ENCODE measurements around the gene PAX9. TPM values are rescaled to one million over a fixed set of nuclear protein-coding genes. Genes with fewer than 3 reads are reported as not detected.

The PAX9 gene
- total and polyA plus RNA-seq, 2 donors (not counting 1 experiment from before 2014, with no cell fraction given), result not detected

DNA sequence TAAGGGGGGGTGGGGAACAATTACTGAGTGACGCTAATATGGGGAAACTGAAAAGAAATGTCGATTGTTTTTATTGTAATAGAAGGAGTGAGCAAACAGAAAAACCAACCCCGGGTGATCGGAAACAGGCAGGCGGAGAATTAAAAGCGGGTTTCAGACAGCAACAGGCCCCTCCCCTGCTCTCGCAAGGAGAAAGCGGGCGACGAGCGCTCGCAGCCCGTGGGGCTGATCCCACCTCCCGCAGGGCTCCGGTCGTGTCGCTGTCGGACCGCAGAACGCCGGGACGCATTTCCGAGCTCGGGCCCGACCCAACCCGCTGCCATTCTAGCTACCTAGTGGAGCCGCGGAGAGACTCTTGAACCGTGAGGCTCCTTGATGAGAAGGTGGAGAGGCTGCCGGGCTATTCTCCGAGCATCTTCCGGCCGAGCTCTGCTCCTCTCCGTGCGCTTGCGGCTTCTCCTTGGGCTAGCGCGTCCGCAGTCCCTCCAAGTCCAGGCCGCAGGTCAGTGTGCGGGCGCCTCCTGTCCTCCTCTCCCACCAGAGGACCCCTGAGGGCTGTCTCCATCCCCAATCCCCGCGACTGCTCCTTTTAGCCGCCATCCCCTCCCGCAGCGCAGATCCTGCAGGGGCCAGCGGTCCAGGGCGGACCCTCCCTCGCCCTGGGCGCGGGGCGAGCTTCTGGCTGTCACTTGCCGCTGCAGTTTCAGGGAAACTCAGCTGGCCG lies 4.1 kb upstream of the PAX9 start:
- 9% methylated on average over 55 of the region's 55 CpGs for WGBS (ENCODE audit: insufficient coverage)
- peaks cover 0 to 93% (median 58%) of the 10 kb centered on the region in 4 experiments for H3K27me3 ChIP-seq (replicated peaks in 1 of 4; ENCODE audit: control extremely low read depth in 1 of 4, control insufficient read depth in 3 of 4, insufficient read depth in 4 of 4, low read length in 3 of 4)
- intact Hi-C loops (cut with micrococcal nuclease), result no loop called here
- H2AFZ ChIP-seq (ENCODE audit: insufficient read depth, low read depth, low read length, poor library complexity, severe bottlenecking), result peak overlapping the region; percentile 10
- H3K27ac ChIP-seq (ENCODE audit: low read length in 2 of 2), result no peak overlapping the region
- H3K9ac ChIP-seq (ENCODE audit: low read length), result no peak overlapping the region
- H3K9me3 ChIP-seq (ENCODE audit: control extremely low read depth in 1 of 3, control insufficient read depth in 2 of 3, insufficient read depth in 1 of 3, low read length in 2 of 3), result peaks cover 0 to 70% (median 0%) of the 10 kb centered on the region in 3 donors
- TF ChIP-seq, protein P1, sequence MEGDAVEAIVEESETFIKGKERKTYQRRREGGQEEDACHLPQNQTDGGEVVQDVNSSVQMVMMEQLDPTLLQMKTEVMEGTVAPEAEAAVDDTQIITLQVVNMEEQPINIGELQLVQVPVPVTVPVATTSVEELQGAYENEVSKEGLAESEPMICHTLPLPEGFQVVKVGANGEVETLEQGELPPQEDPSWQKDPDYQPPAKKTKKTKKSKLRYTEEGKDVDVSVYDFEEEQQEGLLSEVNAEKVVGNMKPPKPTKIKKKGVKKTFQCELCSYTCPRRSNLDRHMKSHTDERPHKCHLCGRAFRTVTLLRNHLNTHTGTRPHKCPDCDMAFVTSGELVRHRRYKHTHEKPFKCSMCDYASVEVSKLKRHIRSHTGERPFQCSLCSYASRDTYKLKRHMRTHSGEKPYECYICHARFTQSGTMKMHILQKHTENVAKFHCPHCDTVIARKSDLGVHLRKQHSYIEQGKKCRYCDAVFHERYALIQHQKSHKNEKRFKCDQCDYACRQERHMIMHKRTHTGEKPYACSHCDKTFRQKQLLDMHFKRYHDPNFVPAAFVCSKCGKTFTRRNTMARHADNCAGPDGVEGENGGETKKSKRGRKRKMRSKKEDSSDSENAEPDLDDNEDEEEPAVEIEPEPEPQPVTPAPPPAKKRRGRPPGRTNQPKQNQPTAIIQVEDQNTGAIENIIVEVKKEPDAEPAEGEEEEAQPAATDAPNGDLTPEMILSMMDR (IDR thresholded peaks at IDR 0.05), result no peak
- TF ChIP-seq EZH2 (IDR thresholded peaks at IDR 0.05; ENCODE audit: borderline replicate concordance, insufficient read depth, low read depth, low read length, poor library complexity, severe bottlenecking), result no peak
- POLR2A ChIA-PET, result no interaction called here
- H3K79me2 ChIP-seq (ENCODE audit: control insufficient read depth, insufficient read depth, low read length), result no peaks in the 10 kb centered on the region
- DNase-seq (no peak), ATAC-seq (ENCODE audit: low read depth) (no peak)
- H3K9me3 Mint-ChIP-seq (ENCODE audit: insufficient read depth), result no peaks in the 10 kb centered on the region
- H3K4me3 ChIP-seq (ENCODE audit: control extremely low read depth in 1 of 5, extremely low read depth in 1 of 5, insufficient read depth in 1 of 5, low read depth in 2 of 5, low read length in 4 of 5), result no peak overlapping the region
- no peak overlapping the region for H3K4me3 Mint-ChIP-seq
- no peak overlapping the region for H3K4me2 ChIP-seq (replicated peaks; ENCODE audit: low read depth, low read length, poor library complexity, severe bottlenecking)
- no peaks in the 10 kb centered on the region for H4K20me1 ChIP-seq (ENCODE audit: control insufficient read depth, insufficient read depth, low read length, poor library complexity, severe bottlenecking)
- peaks cover 76% of the 10 kb centered on the region for H3K27me3 Mint-ChIP-seq
- peaks cover 3 to 14% of the 10 kb centered on the region in 2 donors for H3K4me1 ChIP-seq (ENCODE audit: control insufficient read depth in 2 of 2, insufficient read depth in 2 of 2, low read length in 2 of 2)
- no peaks in the 10 kb centered on the region for H3K36me3 ChIP-seq (replicated peaks in 1 of 2; ENCODE audit: control extremely low read depth in 1 of 2, control insufficient read depth in 1 of 2, extremely low read depth in 1 of 2, insufficient read depth in 2 of 2, low read length in 1 of 2)
- CTCF ChIA-PET, result no interaction called here
- peaks cover 19% of the 10 kb centered on the region for H3K4me1 Mint-ChIP-seq
- H3K27ac Mint-ChIP-seq, result no peak overlapping the region
